GM06990 (cell line): ENCODE measurements around the gene ZNF787.

ENCODE experiments used
- DNase-seq: peaks from one replicate; pipeline ENCODE4 v3.0.0-alpha.2; 2011; ENCODE audit not compliant: insufficient read length; ENCODE audit errors: extremely low read depth
- H3K27me3 ChIP-seq: replicated peaks from 2 replicates; pipeline ENCODE4 v1.6.0; 2011; ENCODE audit warnings: low read length; ENCODE audit not compliant: control insufficient read depth, insufficient read depth
- H3K36me3 ChIP-seq: 2 replicates; pipeline ENCODE4 v1.5.1; 2011; ENCODE audit warnings: low read length; ENCODE audit not compliant: control insufficient read depth, insufficient read depth
- H3K4me3 ChIP-seq: replicated peaks from 2 replicates; pipeline ENCODE4 v1.5.1; 2011; ENCODE audit warnings: low read depth, mild to moderate bottlenecking, control low read depth, low read length
- CTCF ChIP-seq: IDR thresholded peaks from 2 replicates; pipeline ENCODE4 v1.5.1; 2011; ENCODE audit warnings: low read length, control low read depth, mild to moderate bottlenecking, inconsistent platforms; ENCODE audit not compliant: insufficient read depth, poor library complexity, severe bottlenecking

Gene ZNF787

GRCh38 chr19:56121180-56122167, at the start of gene ZNF787:
Gene ZNF787, minus strand, starts transcription at chr19:56121295. Its CDS starts 18,078 bp downstream, at chr19:56103217.
- TF ChIP-seq CTCF: no peak
- DNase-seq: peak; percentile 99
- H3K4me3 ChIP-seq: peak within 1 kb of the TSS; percentile 93
- H3K27me3 ChIP-seq: no peaks in the 10 kb centered on the region
- peaks cover 2% of the 10 kb centered on the region for H3K36me3 ChIP-seq

- no peak for TF ChIP-seq CTCF
- no peaks in the 10 kb centered on the region for H3K27me3 ChIP-seq
- H3K4me3 ChIP-seq: no peak overlapping the region
- no peak for DNase-seq
- H3K36me3 ChIP-seq: no peaks in the 10 kb centered on the region
Measured at GRCh38 chr19:56170261-56170660, 49.2 kb upstream of the ZNF787 start.

GRCh38 chr19:56167064-56167578, 46.0 kb upstream of the ZNF787 start:
- Histone ChIP-seq H3K27me3 (no peaks in the 10 kb centered on the region), H3K36me3 (no peaks in the 10 kb centered on the region), H3K4me3 (no peak overlapping the region)
- DNase-seq: no peak
- TF ChIP-seq CTCF: no peak

GRCh38 chr19:56163097-56163496, 42.0 kb upstream of the ZNF787 start:
- no peak for TF ChIP-seq CTCF
- DNase-seq: no peak
- no peak overlapping the region for H3K4me3 ChIP-seq
- peaks cover 4% of the 10 kb centered on the region for H3K36me3 ChIP-seq
- no peaks in the 10 kb centered on the region for H3K27me3 ChIP-seq

GRCh38 chr19:56162258-56162657, 41.2 kb upstream of the ZNF787 start:
- Histone ChIP-seq H3K4me3 (no peak overlapping the region), H3K36me3 (peaks cover 4% of the 10 kb centered on the region), H3K27me3 (no peaks in the 10 kb centered on the region)
- no peak for TF ChIP-seq CTCF
- DNase-seq: no peak
